Uterus (tissue), 4 donors: Measurements from ENCODE around the gene PRRC2B. TPM values are rescaled to one million over a fixed set of nuclear protein-coding genes. Genes with fewer than 3 reads are reported as not detected.

Experiments used
- DNase-seq, 2 donors: peaks; one replicate each; pipeline ENCODE4 v3.0.0-alpha.2; 2019 to 2020
- H3K27ac ChIP-seq, 2 donors: fragments of 200-600 bp; sonication (generic); 1 replicate in 1 of 2; 2 replicates in 1 of 2; pipeline ENCODE4 v1.5.1; 2016 to 2018
- H3K27me3 ChIP-seq, 2 donors: fragments of 200-600 bp; sonication (generic); one replicate each; pipeline ENCODE4 v1.5.1; 2018 to 2019; ENCODE audit warnings: control low read depth in 1 of 2
- H3K36me3 ChIP-seq, 2 donors: fragments of 200-600 bp; sonication (generic); one replicate each; pipeline ENCODE4 v1.5.1; 2019; ENCODE audit warnings: control low read depth in 1 of 2
- H3K4me1 ChIP-seq, 2 donors: fragments of 200-600 bp; sonication (generic); one replicate each; pipeline ENCODE4 v1.5.1; 2018 to 2019; ENCODE audit warnings: control low read depth in 1 of 2
- H3K4me3 ChIP-seq, 2 donors: fragments of 200-600 bp; sonication (generic); 1 replicate in 1 of 2; 2 replicates in 1 of 2; pipeline ENCODE4 v1.5.1; 2018 to 2019; ENCODE audit warnings: mild to moderate bottlenecking in 1 of 2
- H3K9me3 ChIP-seq, 2 donors: fragments of 200-600 bp; sonication (generic); one replicate each; pipeline ENCODE4 v1.5.1; 2019; ENCODE audit warnings: control low read depth in 1 of 2
- POLR2A ChIP-seq, 2 donors: fragments of 450-650 bp; IDR thresholded peaks; one replicate each; pipeline ENCODE4 v1.6.1; 2016; ENCODE audit warnings: antibody characterized with exemption in 2 of 2, mild to moderate bottlenecking in 1 of 2, moderate library complexity in 1 of 2
- intact Hi-C: fragments of 100-400 bp; cut with DNase I; formaldehyde crosslinking; loops from one replicate; pipeline ENCODE4 v1.15.1; 2023; ENCODE audit warnings: low total_unique reads
- total RNA-seq, 4 donors: library from RNA; depleted of rRNA in 3 of 4; stranded (reverse); fragments of >200 nt in 3 of 4; gene quantifications; one replicate each; pipeline versions ENCODE4 v1.1.0 to v1.2.4, GENCODE V29; 2014 to 2023
- TF ChIP-seq, protein P1 (sequence below), 4 experiments: fragments of 200-600 bp in 2 of 4; fragments of 450-650 bp in 2 of 4; sonication (generic) in 2 of 4; IDR thresholded peaks; one replicate each; pipeline ENCODE4 v1.5.1; 2016 to 2019; ENCODE audit warnings: antibody characterized with exemption in 4 of 4, mild to moderate bottlenecking in 2 of 4, moderate library complexity in 1 of 4
- donor health status: DM: yes; HTN: yes; CAD: no.

PRRC2B gene
- total RNA-seq, 4 donors from 2014 or later, result 81.5 to 297 (median 133) TPM

DNA sequence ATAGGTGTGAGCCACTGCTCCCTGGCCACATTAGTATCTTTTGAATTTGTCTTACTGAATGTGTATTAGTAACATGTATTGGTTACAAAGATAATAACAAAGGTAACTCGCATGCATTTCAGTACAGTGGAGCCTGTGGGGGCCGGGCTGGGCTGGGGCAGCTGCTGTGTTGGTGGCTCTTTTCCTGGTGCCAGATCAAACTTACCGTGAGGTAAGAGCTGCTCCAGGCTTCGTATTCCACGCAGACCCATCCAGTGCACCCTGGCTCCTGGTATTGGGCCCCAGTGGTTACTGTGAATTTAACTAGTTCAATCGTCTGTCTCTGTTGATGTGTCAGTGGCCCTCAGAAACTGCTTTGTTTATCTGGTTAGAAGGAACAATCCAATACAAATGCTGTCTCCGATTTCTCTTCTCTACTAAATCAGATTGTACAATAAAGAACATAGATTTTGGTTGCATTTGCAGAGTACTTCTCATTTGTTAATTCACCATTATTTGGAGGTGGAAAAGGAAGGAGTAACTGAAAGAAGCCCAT lies 15.6 kb downstream of the PRRC2B start:
- H3K4me1 ChIP-seq, result peaks cover 25 to 33% of the 10 kb centered on the region in 2 donors
- TF ChIP-seq, protein P1, sequence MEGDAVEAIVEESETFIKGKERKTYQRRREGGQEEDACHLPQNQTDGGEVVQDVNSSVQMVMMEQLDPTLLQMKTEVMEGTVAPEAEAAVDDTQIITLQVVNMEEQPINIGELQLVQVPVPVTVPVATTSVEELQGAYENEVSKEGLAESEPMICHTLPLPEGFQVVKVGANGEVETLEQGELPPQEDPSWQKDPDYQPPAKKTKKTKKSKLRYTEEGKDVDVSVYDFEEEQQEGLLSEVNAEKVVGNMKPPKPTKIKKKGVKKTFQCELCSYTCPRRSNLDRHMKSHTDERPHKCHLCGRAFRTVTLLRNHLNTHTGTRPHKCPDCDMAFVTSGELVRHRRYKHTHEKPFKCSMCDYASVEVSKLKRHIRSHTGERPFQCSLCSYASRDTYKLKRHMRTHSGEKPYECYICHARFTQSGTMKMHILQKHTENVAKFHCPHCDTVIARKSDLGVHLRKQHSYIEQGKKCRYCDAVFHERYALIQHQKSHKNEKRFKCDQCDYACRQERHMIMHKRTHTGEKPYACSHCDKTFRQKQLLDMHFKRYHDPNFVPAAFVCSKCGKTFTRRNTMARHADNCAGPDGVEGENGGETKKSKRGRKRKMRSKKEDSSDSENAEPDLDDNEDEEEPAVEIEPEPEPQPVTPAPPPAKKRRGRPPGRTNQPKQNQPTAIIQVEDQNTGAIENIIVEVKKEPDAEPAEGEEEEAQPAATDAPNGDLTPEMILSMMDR (IDR thresholded peaks at IDR 0.05), result no peak
- TF ChIP-seq POLR2A (IDR thresholded peaks at IDR 0.05), result no peak
- no peaks in the 10 kb centered on the region for H3K27me3 ChIP-seq
- DNase-seq, result no peak
- H3K9me3 ChIP-seq, result no peaks in the 10 kb centered on the region
- H3K27ac ChIP-seq, result no peak overlapping the region
- no peaks in the 10 kb centered on the region for H3K36me3 ChIP-seq
- no peak overlapping the region for H3K4me3 ChIP-seq
- intact Hi-C loops, result no loop called here

- Histone ChIP-seq H3K36me3 (no peaks in the 10 kb centered on the region), H3K27me3 (no peaks in the 10 kb centered on the region), H3K4me1 (peaks cover 19 to 29% of the 10 kb centered on the region in 2 donors), H3K27ac (no peak overlapping the region), H3K4me3 (no peak overlapping the region), H3K9me3 (no peaks in the 10 kb centered on the region)
- TF ChIP-seq, protein P1 (IDR thresholded peaks at IDR 0.05), result no peak
- TF ChIP-seq POLR2A (IDR thresholded peaks at IDR 0.05), result no peak
- no peak for DNase-seq
- intact Hi-C loops, result no loop called here
Measured at GRCh38 chr9:131410044-131410491, 16.2 kb downstream of the PRRC2B start.

DNA sequence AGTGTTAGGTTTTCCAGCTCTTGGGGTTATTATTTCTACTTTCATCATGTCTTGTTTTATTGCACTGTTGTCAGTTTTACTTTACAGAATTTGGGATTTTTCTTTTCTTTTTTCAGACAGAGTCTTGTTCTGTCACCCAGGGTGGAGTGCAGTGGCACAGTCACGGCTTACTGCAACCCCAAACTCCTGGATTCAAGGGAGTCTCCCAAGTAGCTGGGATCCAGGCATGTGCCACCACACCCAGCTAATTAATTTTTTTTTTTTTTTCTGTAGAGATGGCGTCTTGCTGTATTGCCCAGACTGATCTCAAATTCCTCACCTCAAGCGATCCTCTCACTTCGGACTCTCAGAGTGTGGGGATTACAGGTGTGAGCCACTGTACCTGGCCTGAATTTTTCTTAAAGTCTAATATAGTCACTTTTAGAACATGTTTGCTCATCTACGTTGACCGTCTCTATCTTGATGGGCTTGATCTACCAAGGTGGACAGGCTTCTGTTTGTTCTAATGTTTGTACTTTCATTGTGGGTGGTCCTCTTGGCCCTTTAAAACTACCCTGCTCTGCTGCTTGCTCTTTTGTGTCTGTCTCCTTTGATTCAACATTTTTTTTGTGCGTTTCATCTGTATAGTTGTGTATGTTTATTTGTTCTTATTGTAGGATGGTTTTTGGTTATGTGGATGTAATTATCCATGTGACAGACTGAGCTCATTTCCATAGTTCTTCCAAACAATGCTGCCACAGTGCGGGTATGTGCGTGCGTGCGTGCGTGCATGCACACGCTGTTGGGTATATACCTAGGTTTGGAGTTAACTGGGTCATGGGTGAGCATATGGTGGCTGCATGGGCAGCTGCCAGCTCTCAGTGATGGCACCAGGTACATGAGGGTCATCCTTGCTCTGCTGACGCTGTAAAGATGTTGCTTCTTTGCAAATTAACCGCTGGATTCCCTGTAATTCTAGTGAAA lies 18.1 kb downstream of the PRRC2B start:
- Histone ChIP-seq H3K4me3 (no peak overlapping the region), H3K9me3 (no peaks in the 10 kb centered on the region), H3K36me3 (no peaks in the 10 kb centered on the region), H3K4me1 (peaks cover 2 to 10% of the 10 kb centered on the region in 2 donors), H3K27me3 (no peaks in the 10 kb centered on the region), H3K27ac (no peak overlapping the region)
- DNase-seq, result no peak
- intact Hi-C loops, result no loop called here
- TF ChIP-seq, protein P1 (IDR thresholded peaks at IDR 0.05), result no peak
- no peak for TF ChIP-seq POLR2A (IDR thresholded peaks at IDR 0.05)

GRCh38 chr9:131416509-131416908 lies 22.6 kb downstream of the PRRC2B start:
- no peak for DNase-seq
- H3K4me3 ChIP-seq, result no peak overlapping the region
- peaks cover 0 to 10% of the 10 kb centered on the region in 2 donors for H3K4me1 ChIP-seq
- no peaks in the 10 kb centered on the region for H3K36me3 ChIP-seq
- intact Hi-C loops, result no loop called here
- H3K27ac ChIP-seq, result no peak overlapping the region
- no peaks in the 10 kb centered on the region for H3K27me3 ChIP-seq
- TF ChIP-seq, protein P1 (IDR thresholded peaks at IDR 0.05), result no peak
- no peak for TF ChIP-seq POLR2A (IDR thresholded peaks at IDR 0.05)
- H3K9me3 ChIP-seq, result no peaks in the 10 kb centered on the region
